ENCODE results near the gene APBA2. TPM values are rescaled to one million over a fixed set of nuclear protein-coding genes. Genes with fewer than 3 reads are reported as not detected.

The APBA2 gene
- total RNA-seq, 1 donor from 2014 or later = 51.4 TPM

GRCh38 chr15:29102911-29103823, 217.4 kb downstream of the APBA2 start:
- no peaks in the 10 kb centered on the region for H3K27me3 ChIP-seq (ENCODE audit: control insufficient read depth, insufficient read depth, low read length)
- peak overlapping the region; percentile 15 for H3K4me3 ChIP-seq (ENCODE audit: low read depth, low read length)
- H3K36me3 ChIP-seq (ENCODE audit: control insufficient read depth, insufficient read depth, low read length) = no peaks in the 10 kb centered on the region
- DNase-seq (ENCODE audit: low read depth) = no peak
- no peak for TF ChIP-seq CTCF (IDR thresholded peaks at IDR 0.05; ENCODE audit: insufficient read depth, low read length, poor library complexity, severe bottlenecking)

DNA sequence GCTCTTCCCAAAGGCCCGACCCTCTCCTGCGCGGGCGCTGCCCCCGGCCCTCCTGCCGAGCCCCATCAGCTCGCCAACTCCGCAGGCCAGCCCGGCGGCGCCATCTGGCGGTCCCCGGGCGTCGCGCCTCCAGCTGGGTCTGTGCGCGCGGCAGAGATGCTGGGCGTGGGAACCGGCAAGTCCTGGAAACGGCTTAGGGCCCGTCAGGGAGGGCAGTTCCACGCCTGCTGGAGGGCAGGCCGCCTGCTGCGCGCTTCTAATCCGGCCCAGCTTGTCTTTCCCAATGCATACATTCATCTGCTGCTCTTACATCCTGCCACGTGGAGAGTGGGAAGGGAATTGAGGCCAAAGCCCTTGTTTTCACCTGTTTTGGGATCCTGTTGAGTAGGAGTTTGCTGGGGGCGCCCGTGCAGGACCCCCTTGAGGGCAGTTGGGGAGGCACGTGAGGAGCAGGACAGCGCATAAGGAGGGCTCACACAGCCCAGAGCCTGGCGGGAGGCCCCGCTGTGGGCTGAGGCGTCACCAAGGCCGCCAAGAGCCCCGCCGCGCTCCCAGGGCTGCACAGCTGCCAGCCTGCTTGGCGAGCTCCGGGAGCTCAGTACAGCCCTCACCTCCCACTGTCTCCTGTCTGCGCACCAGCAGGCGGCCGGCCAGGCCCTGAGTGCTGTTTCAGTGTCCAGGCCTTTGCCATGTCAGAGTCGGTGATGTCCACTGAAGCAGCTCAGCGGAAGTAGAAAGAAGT, 218.2 kb downstream of the APBA2 start:
- no peaks in the 10 kb centered on the region for H3K27me3 ChIP-seq (ENCODE audit: control insufficient read depth, insufficient read depth, low read length)
- H3K4me3 ChIP-seq (ENCODE audit: low read depth, low read length) = peak overlapping the region; percentile 15
- DNase-seq (ENCODE audit: low read depth) = no peak
- peak; percentile 61 for TF ChIP-seq CTCF (IDR thresholded peaks at IDR 0.05; ENCODE audit: insufficient read depth, low read length, poor library complexity, severe bottlenecking)
- peaks cover 1% of the 10 kb centered on the region for H3K36me3 ChIP-seq (ENCODE audit: control insufficient read depth, insufficient read depth, low read length)

GRCh38 chr15:29104566-29104880, 218.7 kb downstream of the APBA2 start:
- H3K4me3 ChIP-seq (ENCODE audit: low read depth, low read length) = no peak overlapping the region
- H3K36me3 ChIP-seq (ENCODE audit: control insufficient read depth, insufficient read depth, low read length) = peaks cover 1% of the 10 kb centered on the region
- no peak for TF ChIP-seq CTCF (IDR thresholded peaks at IDR 0.05; ENCODE audit: insufficient read depth, low read length, poor library complexity, severe bottlenecking)
- H3K27me3 ChIP-seq (ENCODE audit: control insufficient read depth, insufficient read depth, low read length) = no peaks in the 10 kb centered on the region
- no peak for DNase-seq (ENCODE audit: low read depth)

GRCh38 chr15:29105151-29105854, 219.5 kb downstream of the APBA2 start:
- no peak for TF ChIP-seq CTCF (IDR thresholded peaks at IDR 0.05; ENCODE audit: insufficient read depth, low read length, poor library complexity, severe bottlenecking)
- no peak overlapping the region for H3K4me3 ChIP-seq (ENCODE audit: low read depth, low read length)
- H3K27me3 ChIP-seq (ENCODE audit: control insufficient read depth, insufficient read depth, low read length) = no peaks in the 10 kb centered on the region
- DNase-seq (ENCODE audit: low read depth) = no peak
- peaks cover 1% of the 10 kb centered on the region for H3K36me3 ChIP-seq (ENCODE audit: control insufficient read depth, insufficient read depth, low read length)

GRCh38 chr15:29106116-29106515, 220.3 kb downstream of the APBA2 start:
- H3K4me3 ChIP-seq (ENCODE audit: low read depth, low read length) = no peak overlapping the region
- no peak for TF ChIP-seq CTCF (IDR thresholded peaks at IDR 0.05; ENCODE audit: insufficient read depth, low read length, poor library complexity, severe bottlenecking)

More at GRCh38 chr15:29106116-29106515, 220.3 kb downstream of the APBA2 start:
- H3K36me3 ChIP-seq (ENCODE audit: control insufficient read depth, insufficient read depth, low read length) = peaks cover 1% of the 10 kb centered on the region
- H3K27me3 ChIP-seq (ENCODE audit: control insufficient read depth, insufficient read depth, low read length) = no peaks in the 10 kb centered on the region
- DNase-seq (ENCODE audit: low read depth) = no peak
